Colonic mucosa (tissue), 4 donors: ENCODE data around the gene FYB1. TPM values are rescaled to one million over a fixed set of nuclear protein-coding genes. Genes with fewer than 3 reads are reported as not detected.
A peak's percentile ranks its signal among the peaks of the same experiment; 100 is the strongest.
"Not testable (repeated sequence)": the region's sequence is repeated elsewhere in the genome, so short reads cannot be mapped to it uniquely, and the experiment has no call there.

ENCODE experiments used
- DNase-seq: peaks from one replicate; pipeline ENCODE4 v3.0.0-alpha.2; 2020
- H3K27ac ChIP-seq: fragments of 200-600 bp; one replicate; pipeline ENCODE4 v1.8.0; 2021
- H3K27me3 ChIP-seq: fragments of 200-600 bp; one replicate; pipeline ENCODE4 v1.8.0; 2021
- H3K36me3 ChIP-seq: fragments of 200-600 bp; one replicate; pipeline ENCODE4 v1.8.0; 2021
- H3K4me1 ChIP-seq: fragments of 200-600 bp; one replicate; pipeline ENCODE4 v1.8.0; 2021; ENCODE audit warnings: mild to moderate bottlenecking
- H3K4me3 ChIP-seq: fragments of 200-600 bp; one replicate; pipeline ENCODE4 v1.8.0; 2021
- H3K9ac ChIP-seq, 2 donors: one replicate each; pipeline ENCODE4 v1.7.0; 2013; ENCODE audit warnings: control low read depth in 2 of 2, low read depth in 2 of 2, low read length in 2 of 2
- H3K9me3 ChIP-seq: fragments of 200-600 bp; one replicate; pipeline ENCODE4 v1.8.0; 2021
- intact Hi-C: fragments of 100-400 bp; cut with DNase I; formaldehyde crosslinking; loops from one replicate; pipeline ENCODE4 v1.14.1; 2022
- total RNA-seq, 2 donors: library from RNA; stranded (reverse); fragmentation: NEBNext Ultra II Directional in 1 of 2; extraction: Animal tissue kit (Norgen Biotek cat#: 25700) in 1 of 2; gene quantifications; one replicate each; pipeline ENCODE4 v1.2.1, GENCODE V29; 2021
- TF ChIP-seq, protein P1 (sequence below): fragments of 200-600 bp; IDR thresholded peaks from one replicate; pipeline ENCODE4 v1.8.0; 2022; ENCODE audit warnings: antibody characterized with exemption, mild to moderate bottlenecking
- donor health status: healthy.
- donor health status: DM: no; HTN: no; CAD: no.
- donor health status: DM: no; HTN: no; CAD: no.

FYB1 gene
- total RNA-seq, 2 donors from 2014 or later: 6.1 to 8.6 TPM

- Histone ChIP-seq H3K9me3 (no peaks in the 10 kb centered on the region), H3K27ac (no peak overlapping the region), H3K4me3 (no peak overlapping the region), H3K36me3 (no peaks in the 10 kb centered on the region), H3K9ac (no peak overlapping the region), H3K4me1 (no peaks in the 10 kb centered on the region), H3K27me3 (no peaks in the 10 kb centered on the region)
- TF ChIP-seq, protein P1, sequence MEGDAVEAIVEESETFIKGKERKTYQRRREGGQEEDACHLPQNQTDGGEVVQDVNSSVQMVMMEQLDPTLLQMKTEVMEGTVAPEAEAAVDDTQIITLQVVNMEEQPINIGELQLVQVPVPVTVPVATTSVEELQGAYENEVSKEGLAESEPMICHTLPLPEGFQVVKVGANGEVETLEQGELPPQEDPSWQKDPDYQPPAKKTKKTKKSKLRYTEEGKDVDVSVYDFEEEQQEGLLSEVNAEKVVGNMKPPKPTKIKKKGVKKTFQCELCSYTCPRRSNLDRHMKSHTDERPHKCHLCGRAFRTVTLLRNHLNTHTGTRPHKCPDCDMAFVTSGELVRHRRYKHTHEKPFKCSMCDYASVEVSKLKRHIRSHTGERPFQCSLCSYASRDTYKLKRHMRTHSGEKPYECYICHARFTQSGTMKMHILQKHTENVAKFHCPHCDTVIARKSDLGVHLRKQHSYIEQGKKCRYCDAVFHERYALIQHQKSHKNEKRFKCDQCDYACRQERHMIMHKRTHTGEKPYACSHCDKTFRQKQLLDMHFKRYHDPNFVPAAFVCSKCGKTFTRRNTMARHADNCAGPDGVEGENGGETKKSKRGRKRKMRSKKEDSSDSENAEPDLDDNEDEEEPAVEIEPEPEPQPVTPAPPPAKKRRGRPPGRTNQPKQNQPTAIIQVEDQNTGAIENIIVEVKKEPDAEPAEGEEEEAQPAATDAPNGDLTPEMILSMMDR: no peak
- DNase-seq: no peak
- intact Hi-C loops: no loop called here
These were observed 16.3 kb upstream of the FYB1 start for GRCh38 chr5:39235648-39236047.

- not testable (repeated sequence) for H3K27ac ChIP-seq, H3K4me3 ChIP-seq
These were observed 15.1 kb upstream of the FYB1 start for GRCh38 chr5:39234494-39234893.

DNA sequence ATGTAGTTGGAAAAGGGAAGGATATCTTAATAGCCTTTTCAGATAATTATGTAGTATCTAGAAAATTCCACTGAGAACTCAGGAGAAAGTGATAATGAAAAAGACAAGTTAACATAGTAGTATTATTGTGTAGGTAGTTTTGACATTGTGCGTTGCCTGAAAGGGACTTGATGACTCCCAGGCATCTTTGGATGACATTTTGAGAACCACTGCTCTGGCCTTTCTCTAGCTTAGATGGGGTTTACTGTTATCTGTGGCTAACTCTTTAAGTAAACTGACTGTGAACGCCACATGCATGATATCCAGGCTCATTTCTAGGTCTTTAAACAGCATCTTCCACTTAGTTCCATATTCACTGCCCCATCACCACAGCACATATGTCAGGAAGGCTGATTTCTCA lies 14.4 kb upstream of the FYB1 start:
- no peak overlapping the region for H3K9ac ChIP-seq
- H3K4me3 ChIP-seq: no peak overlapping the region
- H3K27ac ChIP-seq: no peak overlapping the region
- H3K4me1 ChIP-seq: no peaks in the 10 kb centered on the region
- no peak for DNase-seq
- H3K36me3 ChIP-seq: no peaks in the 10 kb centered on the region
- TF ChIP-seq, protein P1: no peak
- no peaks in the 10 kb centered on the region for H3K9me3 ChIP-seq
- H3K27me3 ChIP-seq: no peaks in the 10 kb centered on the region
- intact Hi-C loops: no loop called here

More at GRCh38 chr5:39234494-39234893, 15.1 kb upstream of the FYB1 start:
- H3K36me3 ChIP-seq, H3K9ac ChIP-seq, DNase-seq, H3K9me3 ChIP-seq, H3K27me3 ChIP-seq, H3K4me1 ChIP-seq, intact Hi-C loops: not testable (repeated sequence)

DNA sequence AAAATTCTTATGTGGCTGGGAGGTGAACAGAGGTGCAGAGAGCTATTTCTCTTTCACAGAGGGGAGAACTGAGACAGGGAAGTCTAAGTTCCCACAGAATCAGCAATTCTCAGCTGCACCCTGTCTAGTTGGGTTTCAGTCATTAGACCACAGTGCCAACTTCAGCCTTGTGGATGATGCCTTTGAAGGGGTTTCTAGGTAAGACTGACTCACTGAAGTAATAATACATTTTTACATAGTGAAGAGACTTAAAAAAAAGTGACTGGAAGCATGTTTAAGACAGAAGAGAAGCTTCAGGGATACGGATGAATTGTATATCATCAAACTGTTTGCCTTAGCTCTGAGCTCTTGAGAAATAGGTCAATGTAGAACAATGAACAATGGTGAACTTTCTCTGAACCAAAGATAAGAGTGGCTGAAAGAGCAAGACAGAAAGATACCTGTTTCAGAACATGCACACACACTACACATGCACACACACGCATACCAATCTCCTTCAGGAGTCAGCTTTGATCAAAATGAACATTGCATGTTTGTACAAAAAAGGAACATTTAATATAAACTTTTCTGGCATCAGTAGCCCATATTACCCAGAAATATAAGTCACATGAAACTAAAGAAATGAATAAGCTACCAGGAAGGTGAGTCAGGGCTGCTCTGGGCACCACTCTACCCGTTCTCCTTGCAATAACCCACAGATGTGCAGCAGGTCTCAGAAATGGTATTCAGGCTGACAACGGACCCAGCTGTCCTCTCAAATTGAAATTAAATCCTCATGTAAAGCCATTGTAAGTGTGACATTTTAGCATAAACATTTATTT lies 12.6 kb upstream of the FYB1 start:
- TF ChIP-seq, protein P1: no peak
- Histone ChIP-seq H3K27me3 (no peaks in the 10 kb centered on the region), H3K4me1 (no peaks in the 10 kb centered on the region), H3K27ac (no peak overlapping the region), H3K9me3 (no peaks in the 10 kb centered on the region), H3K4me3 (no peak overlapping the region), H3K36me3 (no peaks in the 10 kb centered on the region), H3K9ac (no peak overlapping the region)
- intact Hi-C loops: no loop called here
- DNase-seq: no peak

- no peak overlapping the region for H3K9ac ChIP-seq
- TF ChIP-seq, protein P1: no peak
- no peaks in the 10 kb centered on the region for H3K9me3 ChIP-seq
- peaks cover 10% of the 10 kb centered on the region for H3K4me1 ChIP-seq
- no peak overlapping the region for H3K4me3 ChIP-seq
- H3K27ac ChIP-seq: no peak overlapping the region
- no peak for DNase-seq
- H3K36me3 ChIP-seq: no peaks in the 10 kb centered on the region
- H3K27me3 ChIP-seq: no peaks in the 10 kb centered on the region
- intact Hi-C loops: no loop called here
These were observed 9.2 kb upstream of the FYB1 start for GRCh38 chr5:39228596-39228995.

GRCh38 chr5:39226558-39226957 lies 7.2 kb upstream of the FYB1 start:
- Histone ChIP-seq H3K36me3 (no peaks in the 10 kb centered on the region), H3K4me3 (no peak overlapping the region), H3K27me3 (no peaks in the 10 kb centered on the region), H3K9me3 (no peaks in the 10 kb centered on the region), H3K27ac (peak overlapping the region; percentile 10), H3K9ac (no peak overlapping the region), H3K4me1 (peaks cover 10% of the 10 kb centered on the region)
- DNase-seq: no peak
- intact Hi-C loops: no loop called here
- TF ChIP-seq, protein P1: no peak
